HepG2 (cell line): Measurements from ENCODE around the gene GAS2L2. TPM values are rescaled to one million over a fixed set of nuclear protein-coding genes. Genes with fewer than 3 reads are reported as not detected.

Experiments used
- ATAC-seq: fragments of 200-7000 bp; cut with Tn5 transposase; 3 replicates; pipeline ENCODE4 v1.9.1; 2020; ENCODE audit warnings: mild to moderate bottlenecking, moderate library complexity
- BruUV-seq: library from RNA; stranded (reverse); fragments of 400-500 nt; replicated peaks from 2 replicates; lab custom pipeline; 2021; lab: Mats Ljungman, UMichigan
- CTCF ChIA-PET: fragments of 300-600 bp; formaldehyde crosslinking; extraction: SDS; loops from one replicate; lab custom pipeline; 2021; ENCODE audit warnings: low total read pairs, inconsistent platforms, low intra/inter-chr PET ratio; lab: Yijun Ruan, JAX
- POLR2A ChIA-PET: fragments of 350-600 bp; sonication (Branson Sonifier 250); formaldehyde crosslinking; loops from one replicate; lab custom pipeline; 2020; ENCODE audit warnings: antibody characterized with exemption, inconsistent platforms; lab: Yijun Ruan, JAX
- DNase-seq: peaks from one replicate; pipeline ENCODE4 v3.0.0-alpha.2; 2015; ENCODE audit warnings: low spot score
- FAIRE-seq: peaks from 3 replicates; lab custom pipeline; 2011; peaks lifted over from hg19 to GRCh38; lab: Jason Lieb, UNC
- H2AFZ ChIP-seq: one replicate; pipeline ENCODE4 v1.6.1; 2011; ENCODE audit warnings: low read length, inconsistent platforms
- H3K27ac ChIP-seq: fragments of 300-600 bp; 3 replicates; pipeline ENCODE4 v1.8.0; 2011; ENCODE audit warnings: mixed run types, mild to moderate bottlenecking, mixed read lengths, low read length, inconsistent platforms; ENCODE audit not compliant: insufficient read depth; ENCODE audit errors: extremely low read length
- H3K27me3 ChIP-seq, 2 experiments: fragments of 200-600 bp in 1 of 2; 2 replicates in 1 of 2; 3 replicates in 1 of 2; pipeline versions ENCODE4 v1.6.0 to v1.8.0; 2011; ENCODE audit warnings: low read length in 2 of 2, mild to moderate bottlenecking in 2 of 2, moderate library complexity in 2 of 2, inconsistent platforms in 1 of 2; ENCODE audit not compliant: insufficient read depth in 2 of 2, control insufficient read depth in 1 of 2
- H3K36me3 ChIP-seq, 2 experiments: fragments of 200-600 bp in 1 of 2; replicated peaks in 1 of 2; 2 replicates in 1 of 2; 3 replicates in 1 of 2; pipeline versions ENCODE4 v1.5.1 to v1.8.0; 2011; ENCODE audit warnings: low read length in 2 of 2, inconsistent platforms in 1 of 2; ENCODE audit not compliant: insufficient read depth in 2 of 2, control insufficient read depth in 1 of 2
- H3K4me1 ChIP-seq: 2 replicates; pipeline ENCODE4 v1.5.1; 2012; ENCODE audit warnings: low read length, inconsistent platforms; ENCODE audit not compliant: insufficient read depth
- H3K4me2 ChIP-seq: 2 replicates; pipeline ENCODE4 v1.6.0; 2011; ENCODE audit warnings: low read depth, low read length, inconsistent platforms
- H3K4me3 ChIP-seq, 3 experiments: fragments of 200-600 bp in 1 of 3; sonication (generic), shearing (Covaris generic) in 1 of 3; replicated peaks in 1 of 3; 2 replicates each; pipeline ENCODE4 v1.5.1; 2011 to 2016; ENCODE audit warnings: low read length in 3 of 3, inconsistent platforms in 2 of 3, low read depth in 2 of 3, mild to moderate bottlenecking in 2 of 3, control low read depth in 1 of 3, mixed read lengths in 1 of 3; ENCODE audit not compliant: insufficient read depth in 1 of 3
- H3K79me2 ChIP-seq: one replicate; pipeline ENCODE4 v1.6.1; 2011; ENCODE audit warnings: low read length, inconsistent platforms; ENCODE audit not compliant: insufficient read depth
- H3K9ac ChIP-seq: 2 replicates; pipeline ENCODE4 v1.6.0; 2011; ENCODE audit warnings: mild to moderate bottlenecking, low read depth, low read length, inconsistent platforms; ENCODE audit not compliant: insufficient read depth
- H3K9me3 ChIP-seq: 2 replicates; pipeline ENCODE4 v1.5.1; 2012; ENCODE audit warnings: mild to moderate bottlenecking, low read length
- H4K20me1 ChIP-seq: 2 replicates; pipeline ENCODE4 v1.6.0; 2011; ENCODE audit warnings: inconsistent platforms, mild to moderate bottlenecking, low read length, moderate library complexity; ENCODE audit not compliant: insufficient read depth
- CSRNP2 ChIP-seq: sonication (generic); formaldehyde crosslinking; conservative IDR thresholded peaks from 2 replicates; pipeline ENCODE4 v1.8.0; 2022; ENCODE audit warnings: low read depth, missing genetic modification reagents
- FOXA1 ChIP-seq, 2 experiments: fragments of 450-650 bp in 1 of 2; sonication (generic) in 1 of 2; formaldehyde crosslinking in 1 of 2; IDR thresholded peaks; 2 replicates each; pipeline versions ENCODE4 v1.4.0 to v1.6.1; 2016 to 2020; ENCODE audit warnings: missing genetic modification reagents in 1 of 2
- HDAC2 ChIP-seq: sonication (generic); formaldehyde crosslinking; IDR thresholded peaks from 2 replicates; pipeline ENCODE4 v1.4.0; 2020; ENCODE audit warnings: missing genetic modification reagents
- ISL2 ChIP-seq: sonication (generic); formaldehyde crosslinking; IDR thresholded peaks from 2 replicates; pipeline ENCODE4 v1.5.0; 2020; ENCODE audit warnings: missing genetic modification reagents
- PRPF4 ChIP-seq: fragments of 200-400 bp; formaldehyde crosslinking; IDR thresholded peaks from 2 replicates; pipeline ENCODE4 v1.6.1; 2016; ENCODE audit warnings: low read length, low read depth; ENCODE audit not compliant: poor library complexity, severe bottlenecking
- SMAD9 ChIP-seq: sonication (generic); formaldehyde crosslinking; IDR thresholded peaks from 2 replicates; pipeline ENCODE4 v1.5.1; 2020; ENCODE audit warnings: mild to moderate bottlenecking, missing genetic modification reagents
- SMC3 ChIP-seq: IDR thresholded peaks from 2 replicates; pipeline ENCODE4 v1.6.1; 2011; ENCODE audit warnings: low read length, improper control_type of control experiment
- TRAFD1 ChIP-seq: sonication (generic); formaldehyde crosslinking; IDR thresholded peaks from 2 replicates; pipeline ENCODE4 v1.5.1; 2020; ENCODE audit warnings: missing genetic modification reagents, mild to moderate bottlenecking, borderline replicate concordance
- ZFP37 ChIP-seq: sonication (generic); formaldehyde crosslinking; IDR thresholded peaks from 2 replicates; pipeline ENCODE4 v1.4.0; 2020; ENCODE audit warnings: missing genetic modification reagents, borderline replicate concordance
- ZFP90 ChIP-seq: sonication (generic); formaldehyde crosslinking; IDR thresholded peaks from 2 replicates; pipeline ENCODE4 v1.8.0; 2022; ENCODE audit warnings: missing genetic modification reagents, mild to moderate bottlenecking, inconsistent platforms, borderline replicate concordance
- ZNF296 ChIP-seq: sonication (generic); formaldehyde crosslinking; conservative IDR thresholded peaks from 2 replicates; pipeline ENCODE4 v1.5.0; 2020; ENCODE audit warnings: mild to moderate bottlenecking, missing genetic modification reagents
- ZNF674 ChIP-seq: sonication (generic); formaldehyde crosslinking; IDR thresholded peaks from 2 replicates; pipeline ENCODE4 v1.5.0; 2020; ENCODE audit warnings: low read depth, mild to moderate bottlenecking, missing genetic modification reagents
- WGBS: methylation state at CpG from one replicate; pipeline ENCODE4 v1.1.6; 2017; ENCODE audit warnings: low lambda C conversion rate; 5-methylcytosine and 5-hydroxymethylcytosine counted together
- in situ Hi-C: cut with HindIII; loops from 2 replicates; pipeline ENCODE4 v1.10.0; 2017; ENCODE audit warnings: low pct_unique_long_range_greater_than_20kb; ENCODE audit not compliant: extremely low pct_ligation_motif_present
- intact Hi-C: fragments of 100-400 bp; cut with micrococcal nuclease; formaldehyde crosslinking; loops from one replicate; pipeline ENCODE4 v1.10.0; 2022; ENCODE audit not compliant: unreplicated experiment
- polyA plus RNA-seq, 8 experiments: library from polyadenylated mRNA; depleted of rRNA in 3 of 8; stranded (reverse) in 7 of 8; unstranded in 1 of 8; fragments of >200 nt; fragmentation: Illumina TruSeq in 4 of 8; extraction: Trizol in 4 of 8; gene quantifications; 2 replicates each; pipeline versions ENCODE4 v1.2.1 to v1.2.3, GENCODE V29; 2011 to 2016; ENCODE audit warnings: low read depth in 4 of 8, missing spikeins in 1 of 8, mixed read lengths in 1 of 8; ENCODE audit not compliant: insufficient read depth in 1 of 8
- total RNA-seq, 5 experiments: library from RNA; depleted of rRNA; stranded (reverse); fragments of >200 nt; fragmentation: Illumina TruSeq; extraction: Trizol; gene quantifications; 2 replicates each; pipeline ENCODE4 v1.2.3, GENCODE V29; 2016; ENCODE audit warnings: low read depth in 1 of 5
- TF ChIP-seq, protein P1 (sequence below): sonication (generic); formaldehyde crosslinking; IDR thresholded peaks from 2 replicates; pipeline ENCODE4 v1.4.0; 2020; ENCODE audit warnings: mild to moderate bottlenecking, missing genetic modification reagents

Gene GAS2L2
- total and polyA plus RNA-seq, 2 of the 13 experiments (the other 11 are each of a cell fraction or from before 2014, with no cell fraction given): not detected

DNA sequence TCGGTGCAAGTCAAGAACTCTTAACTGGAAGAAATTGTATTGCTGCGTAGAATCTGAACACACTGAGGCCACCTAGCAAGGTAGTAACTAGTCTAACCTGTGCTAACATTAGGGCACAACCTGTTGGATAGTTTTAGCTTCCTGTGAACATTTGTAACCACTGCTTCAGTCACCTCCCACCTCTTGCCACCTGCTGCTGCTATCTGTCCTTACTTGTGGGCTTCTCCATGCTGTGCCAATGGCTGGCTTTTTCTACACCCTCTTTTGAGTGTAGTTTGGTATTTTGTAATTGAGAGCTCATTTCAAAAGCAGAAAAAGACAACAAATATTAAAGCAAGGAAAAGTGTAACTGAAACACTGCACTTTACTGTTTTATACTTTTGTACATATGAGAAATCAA is 29.3 kb downstream of the GAS2L2 start (continued):
- TF ChIP-seq ZFP37 (no peak), FOXA1 (IDR thresholded peaks at IDR 0.05) (no peak), FOXA1 (CRISPR knock-in tag; IDR thresholded peaks at IDR 0.05) (no peak), TRAFD1 (no peak), SMAD9 (no peak)

GRCh38 chr17:35717475-35717874 is 35.6 kb downstream of the GAS2L2 start:
- 87% methylated on average over 2 of the region's 2 CpGs for WGBS
- intact Hi-C loops: no loop called here
- Histone ChIP-seq H3K27ac (no peak overlapping the region), H3K9ac (no peak overlapping the region), H3K79me2 (no peaks in the 10 kb centered on the region), H3K27me3 (no peaks in the 10 kb centered on the region), H3K4me3 (no peak overlapping the region), H3K4me2 (no peak overlapping the region), H3K36me3 (peaks cover 4 to 35% of the 10 kb centered on the region in 2 experiments; a peak in 3 of 5 replicates), H3K4me1 (peaks cover 16% of the 10 kb centered on the region), H2AFZ (no peak overlapping the region), H3K9me3 (no peaks in the 10 kb centered on the region), H4K20me1 (no peaks in the 10 kb centered on the region)
- no TSS peak for BruUV-seq
- no peak for DNase-seq
- in situ Hi-C loops: loop anchor here (25.0 kb wide), 1 partner anchor 95 kb away; the partner anchor contains the start of gene TAF15
- POLR2A ChIA-PET: no interaction called here
- CTCF ChIA-PET: no interaction called here
- no peak for FAIRE-seq
- no peak for ATAC-seq
- TF ChIP-seq HDAC2 (CRISPR knock-in tag) (no peak), CSRNP2 (CRISPR knock-in tag) (no peak), ZNF296 (CRISPR knock-in tag) (no peak), ISL2 (CRISPR knock-in tag) (no peak), ZNF674 (CRISPR knock-in tag) (no peak), PRPF4 (no peak), SMC3 (no peak), ZFP90 (CRISPR knock-in tag) (no peak)
- TF ChIP-seq, protein P1, sequence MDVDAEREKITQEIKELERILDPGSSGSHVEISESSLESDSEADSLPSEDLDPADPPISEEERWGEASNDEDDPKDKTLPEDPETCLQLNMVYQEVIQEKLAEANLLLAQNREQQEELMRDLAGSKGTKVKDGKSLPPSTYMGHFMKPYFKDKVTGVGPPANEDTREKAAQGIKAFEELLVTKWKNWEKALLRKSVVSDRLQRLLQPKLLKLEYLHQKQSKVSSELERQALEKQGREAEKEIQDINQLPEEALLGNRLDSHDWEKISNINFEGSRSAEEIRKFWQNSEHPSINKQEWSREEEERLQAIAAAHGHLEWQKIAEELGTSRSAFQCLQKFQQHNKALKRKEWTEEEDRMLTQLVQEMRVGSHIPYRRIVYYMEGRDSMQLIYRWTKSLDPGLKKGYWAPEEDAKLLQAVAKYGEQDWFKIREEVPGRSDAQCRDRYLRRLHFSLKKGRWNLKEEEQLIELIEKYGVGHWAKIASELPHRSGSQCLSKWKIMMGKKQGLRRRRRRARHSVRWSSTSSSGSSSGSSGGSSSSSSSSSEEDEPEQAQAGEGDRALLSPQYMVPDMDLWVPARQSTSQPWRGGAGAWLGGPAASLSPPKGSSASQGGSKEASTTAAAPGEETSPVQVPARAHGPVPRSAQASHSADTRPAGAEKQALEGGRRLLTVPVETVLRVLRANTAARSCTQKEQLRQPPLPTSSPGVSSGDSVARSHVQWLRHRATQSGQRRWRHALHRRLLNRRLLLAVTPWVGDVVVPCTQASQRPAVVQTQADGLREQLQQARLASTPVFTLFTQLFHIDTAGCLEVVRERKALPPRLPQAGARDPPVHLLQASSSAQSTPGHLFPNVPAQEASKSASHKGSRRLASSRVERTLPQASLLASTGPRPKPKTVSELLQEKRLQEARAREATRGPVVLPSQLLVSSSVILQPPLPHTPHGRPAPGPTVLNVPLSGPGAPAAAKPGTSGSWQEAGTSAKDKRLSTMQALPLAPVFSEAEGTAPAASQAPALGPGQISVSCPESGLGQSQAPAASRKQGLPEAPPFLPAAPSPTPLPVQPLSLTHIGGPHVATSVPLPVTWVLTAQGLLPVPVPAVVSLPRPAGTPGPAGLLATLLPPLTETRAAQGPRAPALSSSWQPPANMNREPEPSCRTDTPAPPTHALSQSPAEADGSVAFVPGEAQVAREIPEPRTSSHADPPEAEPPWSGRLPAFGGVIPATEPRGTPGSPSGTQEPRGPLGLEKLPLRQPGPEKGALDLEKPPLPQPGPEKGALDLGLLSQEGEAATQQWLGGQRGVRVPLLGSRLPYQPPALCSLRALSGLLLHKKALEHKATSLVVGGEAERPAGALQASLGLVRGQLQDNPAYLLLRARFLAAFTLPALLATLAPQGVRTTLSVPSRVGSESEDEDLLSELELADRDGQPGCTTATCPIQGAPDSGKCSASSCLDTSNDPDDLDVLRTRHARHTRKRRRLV: no peak
